ENCODE results near the gene MXRA7. TPM values are rescaled to one million over a fixed set of nuclear protein-coding genes. Genes with fewer than 3 reads are reported as not detected.
A peak's percentile ranks its signal among the peaks of the same experiment; 100 is the strongest.

The MXRA7 gene
- total RNA-seq, 4 donors from 2014 or later, result 31.0 to 633 (median 52.5) TPM

DNA sequence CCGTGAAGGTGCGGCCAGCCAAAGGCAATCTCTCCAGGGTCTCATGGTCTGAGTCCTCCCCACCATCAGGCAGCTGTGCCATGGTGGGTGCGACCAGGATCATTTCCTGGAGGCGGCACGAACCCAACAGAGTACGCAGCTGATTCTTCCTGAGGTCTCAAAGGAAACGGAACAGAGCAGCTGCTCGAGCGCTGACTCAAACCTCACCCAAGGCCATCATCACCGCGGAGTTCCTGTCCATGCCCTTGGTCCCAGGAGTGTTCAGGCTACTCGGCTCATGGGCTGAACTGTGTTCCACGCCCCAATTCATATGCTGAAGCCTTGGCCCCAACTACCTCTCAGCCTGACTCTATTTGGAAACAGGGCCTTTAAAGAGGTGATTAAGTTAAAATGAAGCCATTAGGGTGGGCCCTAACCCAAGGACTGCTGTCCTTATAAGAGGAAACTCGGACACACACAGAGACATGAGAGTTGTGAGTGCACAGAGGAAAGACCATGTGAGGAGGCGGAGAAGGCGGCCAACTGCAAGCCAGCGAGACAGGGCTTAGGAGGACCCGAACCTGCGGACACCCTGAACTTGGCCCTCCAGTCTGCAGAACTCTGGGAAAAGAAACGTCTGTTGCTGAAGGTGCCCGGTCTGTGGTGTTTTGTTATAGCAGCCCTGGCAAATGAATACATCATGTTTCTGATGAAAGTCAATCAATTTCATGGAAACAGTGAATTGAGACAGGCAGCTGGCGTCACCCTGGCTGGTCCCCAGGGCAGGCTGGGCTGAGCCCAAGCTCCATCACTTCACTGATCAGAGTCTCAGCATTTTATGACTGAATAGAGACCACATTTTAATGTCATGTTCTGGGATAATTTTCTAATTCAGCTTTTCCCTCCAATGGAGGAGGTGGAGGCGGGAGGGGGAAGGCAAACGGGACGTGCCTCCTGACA lies 13.7 kb downstream of the MXRA7 start:
- WGBS, 2 donors (ENCODE audit: low coverage in 1 of 2), result 72 to 79% methylated on average over 4 to 25 of the region's 25 CpGs
- Histone ChIP-seq H3K9me3 (no peaks in the 10 kb centered on the region), H3K4me3 (no peak overlapping the region), H3K27ac (peak overlapping the region; percentile 76 to 92 (median 86)), H3K4me1 (peaks cover 27 to 69% (median 40%) of the 10 kb centered on the region in 4 donors), H3K36me3 (no peaks in the 10 kb centered on the region), H3K27me3 (no peaks in the 10 kb centered on the region)
- no peak for DNase-seq
- intact Hi-C loops (cut with DNase I; ENCODE audit: low total_unique reads) (no loop called here), in situ Hi-C loops (cut with MboI; ENCODE audit: low pct_ligation_motif_present in 1 of 4, low pct_unique_long_range_greater_than_20kb in 1 of 4, low sequenced_read_pairs in 3 of 4) (no loop called here)
- no peak for TF ChIP-seq POLR2A (IDR thresholded peaks at IDR 0.05)
- no peak for TF ChIP-seq POLR2AphosphoS5 (IDR thresholded peaks at IDR 0.05)
- TF ChIP-seq, protein P1, sequence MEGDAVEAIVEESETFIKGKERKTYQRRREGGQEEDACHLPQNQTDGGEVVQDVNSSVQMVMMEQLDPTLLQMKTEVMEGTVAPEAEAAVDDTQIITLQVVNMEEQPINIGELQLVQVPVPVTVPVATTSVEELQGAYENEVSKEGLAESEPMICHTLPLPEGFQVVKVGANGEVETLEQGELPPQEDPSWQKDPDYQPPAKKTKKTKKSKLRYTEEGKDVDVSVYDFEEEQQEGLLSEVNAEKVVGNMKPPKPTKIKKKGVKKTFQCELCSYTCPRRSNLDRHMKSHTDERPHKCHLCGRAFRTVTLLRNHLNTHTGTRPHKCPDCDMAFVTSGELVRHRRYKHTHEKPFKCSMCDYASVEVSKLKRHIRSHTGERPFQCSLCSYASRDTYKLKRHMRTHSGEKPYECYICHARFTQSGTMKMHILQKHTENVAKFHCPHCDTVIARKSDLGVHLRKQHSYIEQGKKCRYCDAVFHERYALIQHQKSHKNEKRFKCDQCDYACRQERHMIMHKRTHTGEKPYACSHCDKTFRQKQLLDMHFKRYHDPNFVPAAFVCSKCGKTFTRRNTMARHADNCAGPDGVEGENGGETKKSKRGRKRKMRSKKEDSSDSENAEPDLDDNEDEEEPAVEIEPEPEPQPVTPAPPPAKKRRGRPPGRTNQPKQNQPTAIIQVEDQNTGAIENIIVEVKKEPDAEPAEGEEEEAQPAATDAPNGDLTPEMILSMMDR (IDR thresholded peaks at IDR 0.05), result no peak
- TF ChIP-seq EP300 (IDR thresholded peaks at IDR 0.05; ENCODE audit: low read depth), result no peak

DNA sequence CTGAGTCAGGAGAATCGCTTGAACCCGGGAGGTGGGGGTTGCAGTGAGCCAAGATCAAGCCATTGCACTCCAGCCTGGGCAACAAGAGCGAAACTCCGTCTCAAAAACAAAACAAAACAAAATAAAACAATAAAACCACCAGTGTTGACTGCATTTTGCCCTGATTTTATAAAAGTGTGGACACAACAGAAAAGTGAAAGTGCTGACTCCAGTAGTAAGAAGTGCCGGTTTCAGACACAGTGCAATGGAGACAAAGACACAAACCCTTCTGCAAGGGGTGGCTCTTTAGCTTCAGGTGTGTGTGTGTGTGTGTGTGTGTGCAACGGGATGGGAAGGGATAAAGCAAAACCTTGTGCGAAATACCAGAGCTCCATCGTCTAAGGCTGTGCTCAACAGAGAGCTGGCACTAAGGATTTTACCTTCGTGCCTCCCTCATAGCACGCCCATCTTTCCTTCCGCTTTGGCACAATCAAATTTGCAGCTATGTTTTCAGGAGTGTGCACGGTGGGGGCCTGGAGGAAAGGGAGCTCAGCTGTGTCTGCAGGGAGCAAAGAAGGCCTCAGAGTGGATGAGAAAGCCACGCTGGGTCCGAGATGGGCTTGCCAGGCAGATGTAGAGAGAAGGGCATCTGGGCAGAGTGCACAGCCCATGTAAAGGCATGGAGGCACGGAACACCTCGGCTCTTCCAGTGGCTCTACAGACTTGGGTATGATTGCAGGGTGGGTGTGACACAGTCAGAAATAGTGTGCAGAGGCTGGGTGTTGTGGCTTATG lies 15.5 kb downstream of the MXRA7 start:
- Histone ChIP-seq H3K27me3 (no peaks in the 10 kb centered on the region), H3K4me3 (no peak overlapping the region), H3K27ac (peak overlapping the region; percentile 42 to 89 (median 80)), H3K4me1 (peaks cover 19 to 63% (median 27%) of the 10 kb centered on the region in 4 donors), H3K36me3 (no peaks in the 10 kb centered on the region), H3K9me3 (no peaks in the 10 kb centered on the region)
- intact Hi-C loops (cut with DNase I; ENCODE audit: low total_unique reads), result no loop called here
- in situ Hi-C loops (cut with MboI; ENCODE audit: low pct_ligation_motif_present in 1 of 4, low pct_unique_long_range_greater_than_20kb in 1 of 4, low sequenced_read_pairs in 3 of 4), result no loop called here
- no peak for TF ChIP-seq POLR2A (IDR thresholded peaks at IDR 0.05)
- no peak for DNase-seq
- 36 to 59% methylated on average over 8 to 16 of the region's 16 CpGs for WGBS, 2 donors (ENCODE audit: low coverage in 1 of 2)

DNA sequence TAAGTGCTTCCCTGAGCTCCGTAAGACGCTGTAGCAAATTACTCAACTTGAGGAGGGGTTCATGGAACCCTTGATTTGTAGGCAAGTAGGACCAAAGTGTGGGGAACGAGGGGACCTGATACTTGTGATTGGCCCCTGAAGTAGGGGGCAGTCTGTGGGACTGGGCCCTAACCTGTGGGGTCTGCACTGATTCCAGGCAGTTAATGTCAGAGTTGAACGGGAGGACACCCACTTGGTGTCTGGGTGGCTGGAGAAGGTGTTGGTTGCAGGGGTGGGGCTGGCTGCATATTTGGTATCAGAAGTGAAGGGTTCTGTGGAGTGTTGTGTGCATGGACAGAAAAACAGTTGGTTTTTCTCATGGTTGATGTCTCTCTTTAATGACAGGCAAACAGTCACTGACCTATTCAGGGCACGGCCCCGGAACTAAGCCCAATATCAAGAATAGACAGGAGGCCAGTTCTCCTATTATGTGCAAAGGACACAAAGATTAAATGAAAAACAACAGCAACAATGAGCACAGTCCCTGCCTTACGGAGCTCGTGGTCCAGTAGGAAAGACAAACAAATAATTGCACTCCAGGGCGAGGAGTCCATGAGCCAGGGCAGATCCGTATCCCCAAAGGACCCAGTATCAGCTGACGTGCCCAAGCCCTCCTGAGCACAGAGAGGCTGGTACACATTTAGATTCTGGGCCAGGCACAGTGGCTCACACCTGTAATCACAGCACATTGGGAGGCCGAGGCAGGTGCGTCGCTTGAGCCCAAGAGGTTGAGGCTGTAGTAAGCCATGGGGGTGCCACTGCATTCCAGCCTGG lies 19.2 kb downstream of the MXRA7 start:
- TF ChIP-seq POLR2AphosphoS5 (IDR thresholded peaks at IDR 0.05) (no peak), POLR2A (IDR thresholded peaks at IDR 0.05) (no peak), EP300 (IDR thresholded peaks at IDR 0.05; ENCODE audit: low read depth) (no peak)
- TF ChIP-seq, protein P1 (IDR thresholded peaks at IDR 0.05), result no peak
- Histone ChIP-seq H3K36me3 (no peaks in the 10 kb centered on the region), H3K4me3 (no peak overlapping the region), H3K27ac (peak overlapping the region; percentile 9 to 37 (median 24)), H3K27me3 (no peaks in the 10 kb centered on the region), H3K4me1 (peaks cover 24 to 55% (median 34%) of the 10 kb centered on the region in 4 donors), H3K9me3 (no peaks in the 10 kb centered on the region)
- WGBS, 2 donors (ENCODE audit: low coverage in 1 of 2), result 62 to 83% methylated on average over 3 to 14 of the region's 14 CpGs
- no peak for DNase-seq
- in situ Hi-C loops (cut with MboI; ENCODE audit: low pct_ligation_motif_present in 1 of 4, low pct_unique_long_range_greater_than_20kb in 1 of 4, low sequenced_read_pairs in 3 of 4), result no loop called here
- intact Hi-C loops (cut with DNase I; ENCODE audit: low total_unique reads), result no loop called here

DNA sequence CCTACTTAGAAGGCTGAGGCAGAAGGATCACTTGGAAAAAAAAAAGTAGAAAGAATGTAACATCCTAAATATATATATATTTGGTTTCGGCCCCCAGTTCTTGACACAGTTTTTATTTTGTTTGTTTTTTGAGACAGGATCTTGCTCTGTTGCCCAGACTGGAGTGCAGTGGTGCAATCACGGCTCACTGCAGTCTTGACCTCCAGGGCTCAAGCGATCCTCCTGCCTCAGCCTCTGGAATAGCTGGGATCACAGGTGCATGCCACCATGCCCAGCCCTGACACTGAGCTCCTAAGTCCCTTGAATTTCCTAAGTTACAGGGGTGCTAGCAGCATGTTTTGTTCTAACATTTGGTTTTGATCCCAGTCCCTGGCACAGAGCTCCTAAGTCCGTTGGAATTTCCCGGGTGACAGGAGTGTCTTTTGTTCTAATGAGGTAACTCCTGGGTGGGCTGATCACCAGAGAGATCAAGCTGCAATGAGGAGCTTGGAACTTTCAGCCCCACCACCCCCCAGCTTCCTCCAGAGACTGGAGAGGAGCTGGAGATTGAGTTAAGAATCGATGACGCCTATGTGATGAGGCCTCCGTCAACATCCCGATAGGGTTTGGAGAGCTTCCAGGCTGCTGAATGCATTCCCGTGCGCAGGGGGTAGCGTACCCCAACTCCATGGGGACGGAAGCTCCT lies 20.0 kb downstream of the MXRA7 start:
- Histone ChIP-seq H3K27ac (peak overlapping the region in 1 of 4 donors; percentile 27), H3K4me1 (peaks cover 26 to 52% (median 37%) of the 10 kb centered on the region in 4 donors), H3K27me3 (no peaks in the 10 kb centered on the region), H3K9me3 (no peaks in the 10 kb centered on the region), H3K4me3 (no peak overlapping the region), H3K36me3 (no peaks in the 10 kb centered on the region)
- in situ Hi-C loops (cut with MboI; ENCODE audit: low pct_ligation_motif_present in 1 of 4, low pct_unique_long_range_greater_than_20kb in 1 of 4, low sequenced_read_pairs in 3 of 4), result no loop called here
- TF ChIP-seq EP300 (IDR thresholded peaks at IDR 0.05; ENCODE audit: low read depth), result no peak
- TF ChIP-seq POLR2A (IDR thresholded peaks at IDR 0.05), result no peak
- TF ChIP-seq, protein P1 (IDR thresholded peaks at IDR 0.05), result no peak
- no peak for TF ChIP-seq POLR2AphosphoS5 (IDR thresholded peaks at IDR 0.05)
- 86 to 87% methylated on average over 8 to 13 of the region's 13 CpGs for WGBS, 2 donors (ENCODE audit: low coverage in 1 of 2)
- intact Hi-C loops (cut with DNase I; ENCODE audit: low total_unique reads), result no loop called here
- DNase-seq, result no peak

Data from transverse colon (tissue), 4 donors.